HEK293T (cell line): ENCODE results near the gene KIF5C.

Experiments used
- CTCF ChIA-PET: fragments of 350-600 bp; formaldehyde crosslinking; extraction: SDS; loops from one replicate; lab custom pipeline; 2021; ENCODE audit warnings: antibody characterized with exemption, inconsistent platforms; lab: Yijun Ruan, JAX
- POLR2A ChIA-PET: fragments of 350-600 bp; formaldehyde crosslinking; extraction: SDS; loops from one replicate; lab custom pipeline; 2020; ENCODE audit warnings: antibody characterized with exemption, inconsistent platforms; lab: Yijun Ruan, JAX
- DNase-seq: peaks from one replicate; pipeline ENCODE4 v3.0.0; 2012; ENCODE audit warnings: mixed read lengths; ENCODE audit errors: extremely low spot score
- ARNT ChIP-seq: fragments of 450-650 bp; IDR thresholded peaks from 2 replicates; pipeline ENCODE4 v1.6.1; 2017; ENCODE audit warnings: mild to moderate bottlenecking
- BHLHE40 ChIP-seq: fragments of 450-650 bp; IDR thresholded peaks from 2 replicates; pipeline ENCODE4 v1.6.1; 2016; ENCODE audit warnings: mild to moderate bottlenecking, moderate library complexity, borderline replicate concordance
- CTBP1 ChIP-seq: fragments of 450-650 bp; IDR thresholded peaks from 2 replicates; pipeline ENCODE4 v1.6.1; 2016; ENCODE audit warnings: borderline replicate concordance
- ELF4 ChIP-seq: fragments of 450-650 bp; IDR thresholded peaks from 2 replicates; pipeline ENCODE4 v1.6.1; 2017; ENCODE audit warnings: antibody characterized with exemption
- FOXA1 ChIP-seq: fragments of 450-650 bp; IDR thresholded peaks from 2 replicates; pipeline ENCODE4 v1.6.1; 2016; ENCODE audit warnings: mild to moderate bottlenecking
- FOXK2 ChIP-seq: fragments of 450-650 bp; IDR thresholded peaks from 2 replicates; pipeline ENCODE4 v1.6.1; 2016; ENCODE audit warnings: mild to moderate bottlenecking
- FOXM1 ChIP-seq: fragments of 450-650 bp; IDR thresholded peaks from 2 replicates; pipeline ENCODE4 v1.6.1; 2017; ENCODE audit warnings: mild to moderate bottlenecking, borderline replicate concordance
- HDGF ChIP-seq: fragments of 450-650 bp; IDR thresholded peaks from 2 replicates; pipeline ENCODE4 v1.6.1; 2017; ENCODE audit warnings: antibody characterized with exemption, borderline replicate concordance
- L3MBTL2 ChIP-seq: fragments of 450-650 bp; conservative IDR thresholded peaks from 2 replicates; pipeline ENCODE4 v1.6.1; 2016; ENCODE audit warnings: mild to moderate bottlenecking
- LEF1 ChIP-seq: fragments of 450-650 bp; IDR thresholded peaks from 2 replicates; pipeline ENCODE4 v1.6.1; 2017; ENCODE audit warnings: mild to moderate bottlenecking, borderline replicate concordance
- NFRKB ChIP-seq: fragments of 450-650 bp; IDR thresholded peaks from 2 replicates; pipeline ENCODE4 v1.6.1; 2016; ENCODE audit warnings: mild to moderate bottlenecking, moderate library complexity
- PKNOX1 ChIP-seq: fragments of 450-650 bp; IDR thresholded peaks from 2 replicates; pipeline ENCODE4 v1.6.1; 2016
- SP1 ChIP-seq: fragments of 450-650 bp; IDR thresholded peaks from 2 replicates; pipeline ENCODE4 v1.6.1; 2017
- SUZ12 ChIP-seq: fragments of 450-650 bp; IDR thresholded peaks from 2 replicates; pipeline ENCODE4 v1.6.1; 2016; ENCODE audit warnings: mild to moderate bottlenecking
- TARDBP ChIP-seq: fragments of 450-650 bp; IDR thresholded peaks from 2 replicates; pipeline ENCODE4 v1.6.1; 2016
- ZNF384 ChIP-seq: fragments of 450-650 bp; IDR thresholded peaks from 2 replicates; pipeline ENCODE4 v1.6.1; 2016

The KIF5C gene

GRCh38 chr2:148998831-148999200 is 123.8 kb downstream of the KIF5C start:
- ChIA-PET POLR2A (no interaction called here), CTCF (no interaction called here)
- TF ChIP-seq SP1, result no peak
- TF ChIP-seq ELF4, result no peak
- TF ChIP-seq FOXK2, result no peak
- TF ChIP-seq SUZ12, result no peak
- TF ChIP-seq PKNOX1, result no peak
- TF ChIP-seq L3MBTL2, result no peak
- no peak for TF ChIP-seq FOXM1
- no peak for TF ChIP-seq BHLHE40
- no peak for TF ChIP-seq ARNT
- TF ChIP-seq ZNF384, result no peak
- no peak for TF ChIP-seq TARDBP
- TF ChIP-seq NFRKB, result no peak
- no peak for TF ChIP-seq CTBP1
- no peak for TF ChIP-seq LEF1
- no peak for DNase-seq

DNA sequence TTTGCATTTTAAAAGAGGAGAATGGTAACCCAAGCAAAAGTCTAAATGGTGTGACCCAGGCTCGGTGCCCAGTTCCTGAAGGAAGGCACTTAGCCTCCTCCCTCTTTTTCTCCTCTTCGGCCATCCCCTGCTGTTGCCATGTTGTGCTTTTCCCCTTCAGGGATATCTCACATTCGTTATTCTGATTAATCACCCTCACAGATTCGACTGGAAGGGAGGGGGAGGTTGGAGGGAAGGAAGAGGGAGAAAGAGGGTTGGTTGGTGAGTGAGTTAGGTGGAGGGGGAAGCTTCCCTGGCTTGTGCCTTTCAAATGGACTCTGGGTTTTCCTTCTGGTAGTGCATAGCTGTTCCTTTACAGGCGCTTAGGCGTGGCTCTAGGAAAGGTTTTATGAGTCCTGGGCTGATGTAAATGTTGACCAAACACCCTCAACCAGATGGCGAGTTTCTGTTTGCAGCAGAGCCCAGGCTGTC is 124.5 kb downstream of the KIF5C start:
- no peak for TF ChIP-seq FOXA1
- no peak for TF ChIP-seq ELF4
- no peak for TF ChIP-seq CTBP1
- TF ChIP-seq HDGF, result no peak
- TF ChIP-seq ZNF384, result no peak
- TF ChIP-seq TARDBP, result no peak
- no peak for TF ChIP-seq NFRKB
- ChIA-PET CTCF (no interaction called here), POLR2A (no interaction called here)
- no peak for DNase-seq

- ChIA-PET POLR2A (no interaction called here), CTCF (no interaction called here)
- TF ChIP-seq ELF4, result no peak
- no peak for TF ChIP-seq FOXK2
- no peak for TF ChIP-seq ZNF384
- no peak for TF ChIP-seq FOXA1
- TF ChIP-seq LEF1, result no peak
- DNase-seq, result no peak
Measured at GRCh38 chr2:149000158-149000938, 125.3 kb downstream of the KIF5C start.

GRCh38 chr2:149001496-149001895 is 126.5 kb downstream of the KIF5C start:
- POLR2A ChIA-PET, result no interaction called here
- TF ChIP-seq SP1 (no peak), SUZ12 (no peak), BHLHE40 (no peak), FOXK2 (no peak), CTBP1 (no peak), ARNT (no peak), TARDBP (no peak), NFRKB (no peak), FOXA1 (no peak), ELF4 (no peak), HDGF (no peak), PKNOX1 (no peak), ZNF384 (no peak), LEF1 (no peak), FOXM1 (no peak)
- DNase-seq, result no peak
- CTCF ChIA-PET, result no interaction called here

DNA sequence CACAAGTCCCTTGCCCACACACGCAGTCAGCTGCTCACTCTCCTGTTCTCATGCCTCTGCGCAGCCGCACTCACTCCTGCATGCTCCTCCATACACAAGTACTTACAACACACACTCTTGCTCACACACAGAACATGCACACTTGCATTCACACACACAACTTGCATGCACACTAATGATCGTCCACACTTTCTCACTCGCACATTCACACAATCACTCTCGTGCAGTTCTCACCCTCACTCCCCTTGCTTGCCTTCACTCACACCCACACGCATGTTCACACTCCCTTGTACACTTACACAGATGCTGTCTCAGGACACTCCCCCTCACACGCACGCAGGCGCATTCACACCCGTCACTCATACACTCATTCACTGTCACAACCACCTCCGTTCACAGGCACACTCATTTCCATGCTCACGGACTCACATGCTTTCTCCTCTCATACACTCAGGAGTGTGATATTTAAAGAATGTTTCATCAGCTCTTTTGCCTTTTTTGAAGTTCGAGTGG is 127.4 kb downstream of the KIF5C start:
- TF ChIP-seq L3MBTL2 (no peak), SP1 (no peak), ELF4 (no peak), BHLHE40 (no peak), HDGF (no peak), TARDBP (no peak), CTBP1 (no peak), FOXK2 (no peak), LEF1 (no peak), ZNF384 (no peak), FOXM1 (no peak), NFRKB (no peak), FOXA1 (no peak), PKNOX1 (no peak), ARNT (no peak)
- POLR2A ChIA-PET, result no interaction called here
- CTCF ChIA-PET, result no interaction called here
- no peak for DNase-seq

DNA sequence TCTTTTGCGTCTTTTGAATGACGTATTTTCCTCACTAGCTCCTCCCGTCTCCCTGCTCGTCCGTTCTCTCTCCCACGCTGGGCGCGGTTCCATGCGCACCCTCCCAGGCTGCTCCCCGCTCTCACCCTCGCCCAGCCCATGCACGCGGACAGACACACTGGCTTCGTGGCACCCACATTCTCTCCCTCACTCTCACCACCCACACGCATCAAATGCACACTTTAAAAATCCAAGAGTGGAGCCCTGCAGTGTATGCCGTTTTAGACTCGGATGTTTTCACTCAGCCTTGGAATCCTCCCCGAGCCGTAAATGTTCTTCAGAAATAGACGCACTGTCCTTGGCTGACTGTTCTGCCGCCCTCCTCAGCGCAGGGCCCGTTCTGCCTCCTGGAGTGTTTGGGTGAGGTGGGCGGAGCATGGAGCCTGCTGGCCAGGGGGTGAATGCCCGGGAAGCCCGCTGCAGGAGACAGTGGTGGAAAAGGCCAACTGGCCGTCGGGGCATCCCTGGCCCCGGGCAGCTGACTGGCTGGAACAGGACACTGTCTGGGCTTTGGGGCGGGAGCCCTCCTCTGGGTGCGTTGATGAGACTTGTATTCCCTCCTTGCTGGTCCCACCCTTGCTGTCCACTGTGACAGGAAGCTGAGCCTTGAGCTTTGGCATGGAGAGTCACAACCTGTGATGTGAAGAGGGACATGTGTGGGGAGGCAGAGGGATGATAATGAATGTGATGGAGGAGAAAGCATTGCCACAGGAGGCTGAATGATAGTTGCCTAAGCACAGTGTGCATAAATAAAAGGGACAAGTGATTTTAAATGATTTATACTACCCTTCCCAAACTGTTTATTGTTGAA is 128.1 kb downstream of the KIF5C start:
- DNase-seq, result no peak
- POLR2A ChIA-PET, result no interaction called here
- CTCF ChIA-PET, result no interaction called here
- TF ChIP-seq HDGF (no peak), FOXK2 (no peak), ZNF384 (no peak), LEF1 (no peak), FOXA1 (no peak), ELF4 (no peak), L3MBTL2 (no peak), CTBP1 (no peak), BHLHE40 (no peak), PKNOX1 (no peak), FOXM1 (no peak), SUZ12 (no peak), NFRKB (no peak), TARDBP (no peak), ARNT (no peak)
